M059J (cell line): Measurements from ENCODE around the gene ARHGEF38. TPM values are rescaled to one million over a fixed set of nuclear protein-coding genes. Genes with fewer than 3 reads are reported as not detected.
"Not testable (repeated sequence)": the region's sequence is repeated elsewhere in the genome, so short reads cannot be mapped to it uniquely, and the experiment has no call there.

Experiments
- DNase-seq: peaks from one replicate; pipeline ENCODE4 v3.0.0-alpha.2; 2012; ENCODE audit warnings: low read depth
- total RNA-seq: library from RNA; depleted of rRNA; stranded (reverse); fragments of >200 nt; shearing (Covaris generic); gene quantifications from 2 replicates; pipeline ENCODE4 v1.2.3, GENCODE V29; 2014; rRNA removed

The ARHGEF38 gene
- total RNA-seq, 1 experiment from 2014 or later = 0.02 TPM

GRCh38 chr4:105710012-105710600, 157.7 kb downstream of the ARHGEF38 start:
- DNase-seq = no peak

- no peak for DNase-seq
These were observed 158.3 kb downstream of the ARHGEF38 start for GRCh38 chr4:105710678-105711077.

GRCh38 chr4:105712766-105713165, 160.3 kb downstream of the ARHGEF38 start:
- DNase-seq = peak; percentile 8

- DNase-seq = peak; percentile 39
These were observed 161.7 kb downstream of the ARHGEF38 start for GRCh38 chr4:105714071-105714521.

GRCh38 chr4:105714932-105715331, 162.5 kb downstream of the ARHGEF38 start:
- DNase-seq = no peak

GRCh38 chr4:105715692-105716278, 163.4 kb downstream of the ARHGEF38 start:
- DNase-seq = peak; percentile 30

GRCh38 chr4:105719204-105719603, 166.8 kb downstream of the ARHGEF38 start:
- no peak for DNase-seq

GRCh38 chr4:105725623-105726022, 173.2 kb downstream of the ARHGEF38 start:
- no peak for DNase-seq

- not testable (repeated sequence) for DNase-seq
These were observed 177.5 kb downstream of the ARHGEF38 start for GRCh38 chr4:105729895-105730294.

Other genes with a start within 250 kb of the ARHGEF38 start
- gene PPA2, start 78.6 kb upstream of the ARHGEF38 start, total RNA-seq = 145 and 159 TPM in 2 replicates
- gene INTS12, start 156.1 kb downstream of the ARHGEF38 start, total RNA-seq = 11.6 and 16.3 TPM in 2 replicates
- 13.7 and 15.4 TPM in 2 replicates for gene GSTCD, start 156.2 kb downstream of the ARHGEF38 start, total RNA-seq